ENCODE data around the gene CTCF.

Gene CTCF

GRCh38 chr16:67674851-67675578 is 112.7 kb downstream of the CTCF start:
- no peak overlapping the region for H3K4me3 Mint-ChIP-seq
- H3K27ac Mint-ChIP-seq, result peak overlapping the region in 1 of 2 donors; percentile 80
- no peaks in the 10 kb centered on the region for H3K36me3 Mint-ChIP-seq (ENCODE audit: insufficient read depth)
- H3K9me3 Mint-ChIP-seq, result no peaks in the 10 kb centered on the region
- no peaks in the 10 kb centered on the region for H3K27me3 Mint-ChIP-seq
- DNase-seq (no peak), ATAC-seq (replicated peaks) (no peak)
- peaks cover 0 to 7% of the 10 kb centered on the region in 2 donors for H3K4me1 Mint-ChIP-seq (ENCODE audit: low read depth in 2 of 2)

- H3K36me3 Mint-ChIP-seq (ENCODE audit: insufficient read depth), result peaks cover 3% of the 10 kb centered on the region
- no peaks in the 10 kb centered on the region for H3K9me3 Mint-ChIP-seq
- peak overlapping the region in 1 of 2 donors; percentile 60 for H3K27ac Mint-ChIP-seq
- H3K4me1 Mint-ChIP-seq (ENCODE audit: low read depth in 2 of 2), result peaks cover 0 to 7% of the 10 kb centered on the region in 2 donors
- no peak for ATAC-seq (replicated peaks)
- no peak overlapping the region for H3K4me3 Mint-ChIP-seq
- no peaks in the 10 kb centered on the region for H3K27me3 Mint-ChIP-seq
- DNase-seq, result no peak
These were observed 113.2 kb downstream of the CTCF start for GRCh38 chr16:67675579-67675935.

DNA sequence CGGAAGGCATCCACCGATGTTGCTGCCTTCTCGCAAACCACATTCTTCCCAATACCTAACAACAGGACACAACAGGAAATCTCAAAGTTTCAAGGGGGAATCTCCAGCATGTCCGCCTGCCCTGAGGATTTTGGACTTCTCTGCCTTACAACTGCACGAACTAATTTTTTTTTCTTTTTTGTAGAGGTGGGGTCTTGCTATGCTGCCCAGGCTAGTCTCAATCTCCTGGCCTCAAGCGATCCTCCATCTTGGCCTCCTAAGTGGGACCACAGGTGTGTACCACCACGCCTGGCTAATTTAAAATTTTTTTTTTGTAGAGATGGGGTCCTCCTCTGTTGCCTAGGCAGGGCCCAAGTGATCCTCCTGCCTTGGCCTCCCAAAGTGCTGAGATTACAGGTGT is 113.7 kb downstream of the CTCF start:
- ATAC-seq (replicated peaks) (no peak), DNase-seq (no peak)
- Mint-ChIP-seq H3K27ac (peak overlapping the region in 1 of 2 donors; percentile 60), H3K4me3 (no peak overlapping the region), H3K4me1 (ENCODE audit: low read depth in 2 of 2) (peaks cover 0 to 7% of the 10 kb centered on the region in 2 donors), H3K36me3 (ENCODE audit: insufficient read depth) (peaks cover 3% of the 10 kb centered on the region), H3K27me3 (no peaks in the 10 kb centered on the region), H3K9me3 (no peaks in the 10 kb centered on the region)

- DNase-seq, result no peak
- H3K4me3 Mint-ChIP-seq, result no peak overlapping the region
These were observed 114.2 kb downstream of the CTCF start for GRCh38 chr16:67676516-67676915.

GRCh38 chr16:67676939-67677338 is 114.6 kb downstream of the CTCF start:
- Mint-ChIP-seq H3K4me1 (ENCODE audit: low read depth in 2 of 2) (peaks cover 0 to 7% of the 10 kb centered on the region in 2 donors), H3K36me3 (ENCODE audit: insufficient read depth) (peaks cover 3% of the 10 kb centered on the region), H3K4me3 (no peak overlapping the region), H3K9me3 (no peaks in the 10 kb centered on the region), H3K27me3 (no peaks in the 10 kb centered on the region), H3K27ac (peak overlapping the region in 1 of 2 donors; percentile 60)
- ATAC-seq (replicated peaks) (no peak), DNase-seq (no peak)

More at GRCh38 chr16:67676516-67676915, 114.2 kb downstream of the CTCF start:
- ATAC-seq (replicated peaks), result no peak
- peak overlapping the region in 1 of 2 donors; percentile 60 for H3K27ac Mint-ChIP-seq
- H3K36me3 Mint-ChIP-seq (ENCODE audit: insufficient read depth), result peaks cover 3% of the 10 kb centered on the region
- H3K9me3 Mint-ChIP-seq, result no peaks in the 10 kb centered on the region
- H3K27me3 Mint-ChIP-seq, result no peaks in the 10 kb centered on the region
- peaks cover 0 to 7% of the 10 kb centered on the region in 2 donors for H3K4me1 Mint-ChIP-seq (ENCODE audit: low read depth in 2 of 2)

GRCh38 chr16:67677712-67678111 is 115.4 kb downstream of the CTCF start:
- no peak for ATAC-seq (replicated peaks)
- no peak overlapping the region for H3K4me3 Mint-ChIP-seq

GRCh38 chr16:67678354-67679023 is 116.2 kb downstream of the CTCF start:
- no peaks in the 10 kb centered on the region for H3K27me3 Mint-ChIP-seq
- no peak overlapping the region for H3K27ac Mint-ChIP-seq
- H3K4me1 Mint-ChIP-seq (ENCODE audit: low read depth in 2 of 2), result peaks cover 0 to 7% of the 10 kb centered on the region in 2 donors
- no peaks in the 10 kb centered on the region for H3K9me3 Mint-ChIP-seq
- H3K4me3 Mint-ChIP-seq, result no peak overlapping the region
- DNase-seq (no peak), ATAC-seq (replicated peaks) (no peak)
- peaks cover 3% of the 10 kb centered on the region for H3K36me3 Mint-ChIP-seq (ENCODE audit: insufficient read depth)

More at GRCh38 chr16:67677712-67678111, 115.4 kb downstream of the CTCF start:
- peaks cover 3% of the 10 kb centered on the region for H3K36me3 Mint-ChIP-seq (ENCODE audit: insufficient read depth)
- no peak overlapping the region for H3K27ac Mint-ChIP-seq
- peaks cover 0 to 7% of the 10 kb centered on the region in 2 donors for H3K4me1 Mint-ChIP-seq (ENCODE audit: low read depth in 2 of 2)
- DNase-seq, result no peak
- H3K9me3 Mint-ChIP-seq, result no peaks in the 10 kb centered on the region
- no peaks in the 10 kb centered on the region for H3K27me3 Mint-ChIP-seq

DNA sequence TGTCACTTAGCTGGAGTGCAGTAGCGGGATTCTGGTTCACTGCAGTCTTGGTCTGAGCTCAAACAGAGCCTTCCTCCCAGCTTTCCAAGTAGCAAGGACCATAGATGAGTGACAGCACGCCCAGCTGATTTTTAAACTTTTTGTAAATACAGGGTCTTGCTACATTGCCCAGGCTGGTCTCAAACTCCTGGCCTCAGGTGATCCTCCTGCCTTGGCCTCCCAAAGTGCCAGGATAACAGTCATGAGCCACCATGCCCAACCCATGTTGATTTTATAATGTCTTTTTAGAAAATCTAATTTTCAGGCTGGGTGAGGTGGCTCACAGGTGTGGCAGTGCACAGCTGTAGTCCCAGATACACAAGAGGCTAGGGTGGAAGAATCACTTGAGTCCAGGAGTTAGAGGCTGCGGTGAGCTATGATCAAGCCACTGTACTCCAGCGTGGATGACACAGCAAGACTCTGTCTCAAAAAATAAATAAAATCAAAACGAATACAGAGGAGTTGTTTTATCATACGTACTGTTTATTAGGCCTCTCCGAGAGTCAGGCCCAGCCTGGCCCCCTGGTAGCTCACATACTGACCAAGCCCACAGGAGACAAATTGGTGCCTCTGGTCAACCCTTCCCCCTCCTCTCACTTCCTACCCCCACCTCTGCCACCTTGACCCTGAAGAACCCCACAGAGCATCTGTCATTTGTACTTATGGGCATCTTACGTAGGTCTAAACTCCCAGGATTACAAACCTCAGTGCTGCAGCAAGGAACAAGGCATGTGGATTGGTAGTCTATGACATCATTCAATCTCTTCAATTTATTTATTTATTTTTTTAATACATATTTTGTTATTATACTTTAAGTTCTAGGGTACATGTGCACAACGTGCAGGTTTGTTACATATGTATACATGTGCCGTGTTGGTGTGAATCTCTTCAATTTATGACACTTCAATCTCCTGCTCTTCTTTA is 117.9 kb downstream of the CTCF start:
- DNase-seq (no peak), ATAC-seq (replicated peaks) (no peak)
- Mint-ChIP-seq H3K4me1 (ENCODE audit: low read depth in 2 of 2) (no peaks in the 10 kb centered on the region), H3K9me3 (no peaks in the 10 kb centered on the region), H3K27me3 (no peaks in the 10 kb centered on the region), H3K27ac (peak overlapping the region; percentile 28 to 79), H3K4me3 (no peak overlapping the region), H3K36me3 (ENCODE audit: insufficient read depth) (peaks cover 12% of the 10 kb centered on the region)

GRCh38 chr16:67683767-67684166 is 121.4 kb downstream of the CTCF start:
- H3K4me3 Mint-ChIP-seq, result no peak overlapping the region
- no peak for DNase-seq
- peaks cover 13% of the 10 kb centered on the region for H3K36me3 Mint-ChIP-seq (ENCODE audit: insufficient read depth)
- ATAC-seq (replicated peaks), result no peak
- no peaks in the 10 kb centered on the region for H3K9me3 Mint-ChIP-seq
- H3K27me3 Mint-ChIP-seq, result no peaks in the 10 kb centered on the region
- H3K27ac Mint-ChIP-seq, result no peak overlapping the region
- H3K4me1 Mint-ChIP-seq (ENCODE audit: low read depth in 2 of 2), result peaks cover 0 to 7% of the 10 kb centered on the region in 2 donors

GRCh38 chr16:67685388-67686112 is 123.2 kb downstream of the CTCF start:
- Mint-ChIP-seq H3K9me3 (no peaks in the 10 kb centered on the region), H3K4me1 (ENCODE audit: low read depth in 2 of 2) (peaks cover 0 to 7% of the 10 kb centered on the region in 2 donors), H3K36me3 (ENCODE audit: insufficient read depth) (peaks cover 12% of the 10 kb centered on the region), H3K27ac (peak overlapping the region in 1 of 2 donors; percentile 68), H3K27me3 (no peaks in the 10 kb centered on the region), H3K4me3 (peak overlapping the region in 1 of 2 donors; percentile 10)
- DNase-seq, result no peak
- no peak for ATAC-seq (replicated peaks)
